ACC112 (cell line): Measurements from ENCODE around the gene TNNI3K.

Source experiments
- H2AFZ ChIP-seq: fragments of 200-600 bp; sonication (generic); one replicate; pipeline ENCODE4 v1.6.0; 2017; ENCODE audit warnings: antibody characterized with exemption, low read length; ENCODE audit not compliant: unreplicated experiment
- H3K27ac ChIP-seq: fragments of 200-600 bp; sonication (generic); 2 replicates; pipeline ENCODE4 v1.5.1; 2014; ENCODE audit warnings: low read depth, mild to moderate bottlenecking, antibody characterized with exemption, low read length, moderate library complexity
- H3K27me3 ChIP-seq: fragments of 200-600 bp; sonication (generic); 2 replicates; pipeline ENCODE4 v1.6.1; 2014; ENCODE audit warnings: mild to moderate bottlenecking, antibody characterized with exemption, low read length, moderate library complexity, mixed read lengths; ENCODE audit not compliant: insufficient read depth
- H3K36me3 ChIP-seq: fragments of 200-600 bp; sonication (generic); 2 replicates; pipeline ENCODE4 v1.6.1; 2016; ENCODE audit warnings: mild to moderate bottlenecking, antibody characterized with exemption, low read length, moderate library complexity, mixed read lengths; ENCODE audit not compliant: insufficient read depth
- H3K4me1 ChIP-seq: fragments of 200-600 bp; sonication (generic); one replicate; pipeline ENCODE4 v1.6.1; 2016; ENCODE audit warnings: low read length, mixed read lengths; ENCODE audit not compliant: insufficient read depth, unreplicated experiment, control insufficient read depth
- H3K4me3 ChIP-seq: fragments of 200-600 bp; sonication (generic); 2 replicates; pipeline ENCODE4 v1.5.1; 2014; ENCODE audit warnings: mild to moderate bottlenecking, low read depth, low read length
- H3K79me2 ChIP-seq: fragments of 200-600 bp; sonication (generic); one replicate; pipeline ENCODE4 v1.6.0; 2016; ENCODE audit warnings: low read length; ENCODE audit not compliant: control insufficient read depth, unreplicated experiment, insufficient read depth

TNNI3K gene

DNA sequence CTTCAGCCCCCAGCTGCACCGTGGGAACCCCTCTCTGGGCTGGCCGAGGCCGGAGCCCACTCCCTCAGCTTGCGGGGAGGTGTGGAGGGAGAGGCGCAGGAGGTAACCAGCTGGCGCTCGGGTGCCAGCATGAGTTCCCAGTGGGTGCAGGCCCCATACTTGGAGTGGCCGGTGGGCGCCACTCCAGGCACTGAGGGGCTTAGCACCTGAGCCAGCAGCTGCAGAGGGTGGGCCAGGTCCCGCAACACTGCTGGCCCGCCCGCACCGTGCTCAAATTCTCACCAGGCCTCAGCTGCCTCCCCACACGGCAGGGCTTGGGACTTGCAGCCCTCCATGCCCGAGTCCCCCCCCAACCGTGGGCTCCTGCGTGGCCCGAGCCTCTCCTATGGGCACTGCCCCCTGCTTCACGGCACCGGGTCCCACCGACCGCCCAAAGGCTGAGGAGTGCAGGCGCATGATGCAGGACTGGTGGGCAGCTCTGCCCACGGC is 230.1 kb downstream of the TNNI3K start:
- Histone ChIP-seq H3K4me1 (peaks cover 9% of the 10 kb centered on the region), H3K36me3 (no peaks in the 10 kb centered on the region), H2AFZ (no peak overlapping the region)

DNA sequence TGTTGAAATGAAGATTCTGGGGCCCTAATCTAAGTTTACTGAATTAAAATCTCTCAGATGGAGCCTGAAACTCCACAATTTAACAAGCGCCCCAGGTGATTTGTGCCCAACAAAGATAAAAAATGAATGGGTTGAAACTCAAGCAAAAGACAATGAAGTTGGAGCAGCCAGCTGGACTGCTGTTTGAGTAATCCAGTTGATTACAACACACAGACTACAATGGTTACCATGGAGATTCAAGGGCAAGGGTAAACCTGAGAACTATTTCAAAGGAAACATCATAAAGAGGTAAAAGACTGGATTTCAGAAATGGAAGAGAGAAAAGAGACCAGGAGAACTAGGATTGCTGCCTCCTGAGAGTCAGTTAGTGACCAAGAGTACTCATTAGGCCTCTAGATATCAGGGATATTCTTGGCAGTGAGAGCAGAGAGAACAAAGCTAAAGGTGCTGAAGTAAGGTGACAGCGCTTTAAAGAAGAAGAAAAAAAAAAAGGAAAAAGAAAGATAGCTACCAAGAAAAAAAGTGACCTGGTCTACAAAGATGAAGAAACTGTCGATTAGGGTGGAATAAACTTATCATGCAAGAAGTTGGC is 232.7 kb downstream of the TNNI3K start:
- Histone ChIP-seq H3K4me1 (peaks cover 9% of the 10 kb centered on the region), H2AFZ (no peak overlapping the region), H3K4me3 (no peak overlapping the region), H3K27me3 (peaks cover 36% of the 10 kb centered on the region), H3K79me2 (no peaks in the 10 kb centered on the region), H3K36me3 (no peaks in the 10 kb centered on the region), H3K27ac (no peak overlapping the region)

More for the DNA sequence above, 230.1 kb downstream of the TNNI3K start:
- Histone ChIP-seq H3K4me3 (no peak overlapping the region), H3K27ac (no peak overlapping the region), H3K27me3 (peaks cover 16% of the 10 kb centered on the region; the same call in 1 of the 2 replicates), H3K79me2 (no peaks in the 10 kb centered on the region)

DNA sequence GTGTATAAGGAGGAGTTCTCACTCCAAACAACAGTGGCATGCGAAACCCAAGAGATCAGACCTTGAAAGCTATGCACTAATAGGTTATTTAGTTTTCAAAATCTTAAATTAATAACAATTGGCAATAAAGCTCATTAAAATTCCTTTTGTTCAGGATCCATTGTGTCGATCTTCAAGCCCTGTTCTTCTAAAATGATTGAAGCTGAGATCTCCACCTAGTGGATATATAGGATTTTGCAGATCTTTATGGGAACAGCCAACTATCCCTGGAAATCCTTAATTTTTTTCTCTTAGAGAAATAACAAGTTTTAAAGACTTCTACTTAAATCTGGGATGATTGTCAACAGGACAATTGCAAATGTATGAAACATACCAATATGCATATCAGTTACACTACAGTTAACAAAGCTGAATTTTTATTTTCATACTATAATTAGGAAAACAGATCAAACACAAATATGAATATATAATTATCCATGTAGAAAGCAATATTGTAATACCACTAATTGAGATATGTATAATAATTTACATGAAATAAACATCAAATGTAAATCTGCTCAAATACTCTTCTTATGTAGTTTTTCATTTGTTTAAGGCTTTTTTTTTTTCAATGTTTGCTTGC is 233.9 kb downstream of the TNNI3K start:
- H3K4me1 ChIP-seq = no peaks in the 10 kb centered on the region
- peaks cover 36% of the 10 kb centered on the region for H3K27me3 ChIP-seq
- no peak overlapping the region for H3K4me3 ChIP-seq
- H3K27ac ChIP-seq = no peak overlapping the region
- no peak overlapping the region for H2AFZ ChIP-seq
- no peaks in the 10 kb centered on the region for H3K36me3 ChIP-seq
- no peaks in the 10 kb centered on the region for H3K79me2 ChIP-seq

DNA sequence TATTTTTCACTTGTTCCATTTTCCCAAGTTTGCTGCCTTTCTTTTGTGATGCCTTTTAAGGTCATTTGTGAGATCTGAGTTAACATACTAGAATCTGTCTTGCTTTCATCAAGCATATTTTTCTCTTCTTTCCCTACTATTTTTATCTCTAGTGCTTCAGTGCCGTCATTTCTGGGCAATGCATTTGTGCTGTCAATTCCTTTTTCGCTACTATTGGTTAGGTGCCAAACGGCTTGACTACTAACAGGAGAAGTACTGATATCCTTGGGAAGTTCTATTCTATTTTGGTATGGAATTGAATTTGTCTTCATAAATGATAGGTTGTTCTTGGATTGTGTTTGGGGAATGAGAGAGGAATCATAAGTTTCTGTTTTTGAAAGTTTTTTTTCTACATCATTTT is 235.1 kb downstream of the TNNI3K start:
- no peak overlapping the region for H3K27ac ChIP-seq
- H3K36me3 ChIP-seq = no peaks in the 10 kb centered on the region
- H3K4me1 ChIP-seq = no peaks in the 10 kb centered on the region
- H3K79me2 ChIP-seq = no peaks in the 10 kb centered on the region
- no peak overlapping the region for H2AFZ ChIP-seq
- H3K4me3 ChIP-seq = no peak overlapping the region
- peaks cover 39% of the 10 kb centered on the region for H3K27me3 ChIP-seq

DNA sequence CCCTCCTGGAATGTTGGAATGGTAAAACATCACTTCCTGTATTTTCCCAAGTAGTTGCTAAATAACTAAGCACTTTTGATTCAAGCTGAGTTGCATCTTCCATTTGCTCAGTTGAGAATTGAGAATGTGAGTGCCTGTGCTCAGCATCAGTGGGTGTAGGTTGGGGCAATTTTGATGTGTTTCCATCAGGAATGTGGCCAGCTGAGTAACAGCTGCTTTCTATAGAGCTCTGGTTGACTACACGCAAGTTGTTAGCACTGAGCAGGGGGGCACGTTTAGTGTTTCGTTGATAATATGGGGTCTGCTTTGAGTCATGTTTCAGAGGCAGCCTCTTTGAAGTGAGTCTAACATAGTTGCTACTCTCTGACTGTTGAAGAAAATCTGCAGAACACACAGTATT is 235.7 kb downstream of the TNNI3K start:
- H3K4me1 ChIP-seq = no peaks in the 10 kb centered on the region
- H3K79me2 ChIP-seq = no peaks in the 10 kb centered on the region
- no peak overlapping the region for H2AFZ ChIP-seq
- H3K27ac ChIP-seq = no peak overlapping the region
- H3K36me3 ChIP-seq = no peaks in the 10 kb centered on the region
- H3K27me3 ChIP-seq = peaks cover 44% of the 10 kb centered on the region
- no peak overlapping the region for H3K4me3 ChIP-seq

DNA sequence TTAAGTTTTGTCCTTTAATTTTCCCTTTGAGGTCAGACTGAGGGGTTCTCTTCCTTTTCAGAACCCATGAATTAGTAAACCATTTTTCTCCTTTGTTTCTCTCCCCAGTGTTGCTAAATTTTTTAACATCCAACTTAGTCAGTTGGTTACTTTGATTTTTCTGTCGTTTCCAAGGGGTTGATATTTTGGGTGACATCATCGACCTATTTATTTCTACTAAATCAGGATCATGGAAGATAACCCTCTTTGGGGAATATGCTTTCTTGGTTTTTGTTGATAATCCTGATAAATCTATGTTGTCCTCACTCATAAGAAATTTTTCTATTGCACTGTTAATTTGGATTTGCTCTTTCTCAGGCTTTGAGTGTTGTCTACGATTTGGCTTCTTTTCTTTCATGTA is 236.3 kb downstream of the TNNI3K start:
- Histone ChIP-seq H3K27ac (no peak overlapping the region), H3K4me1 (no peaks in the 10 kb centered on the region), H3K36me3 (no peaks in the 10 kb centered on the region), H3K4me3 (no peak overlapping the region), H3K79me2 (no peaks in the 10 kb centered on the region), H3K27me3 (peaks cover 47% of the 10 kb centered on the region), H2AFZ (no peak overlapping the region)

DNA sequence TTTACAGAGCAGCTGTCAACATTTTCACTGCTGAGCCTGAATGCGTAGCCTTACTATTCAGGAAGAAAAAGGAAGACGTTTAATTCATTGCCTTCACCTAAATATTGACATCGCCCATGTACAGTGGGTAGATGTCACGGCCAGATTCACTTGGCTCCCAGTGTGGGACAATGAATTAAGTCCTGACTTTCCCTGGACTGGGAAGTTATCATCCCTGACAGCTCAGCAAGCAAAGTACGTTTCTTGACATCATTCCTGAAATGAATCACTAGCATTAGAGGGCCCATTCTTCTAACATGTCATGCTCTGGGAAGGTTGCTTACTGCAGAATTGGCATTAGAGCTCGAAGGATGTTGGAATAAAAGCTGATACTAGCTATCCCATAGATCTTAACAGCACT is 239.4 kb downstream of the TNNI3K start:
- Histone ChIP-seq H3K36me3 (no peaks in the 10 kb centered on the region), H3K79me2 (no peaks in the 10 kb centered on the region), H3K27me3 (peaks cover 37% of the 10 kb centered on the region), H3K4me3 (no peak overlapping the region), H3K4me1 (no peaks in the 10 kb centered on the region), H2AFZ (no peak overlapping the region), H3K27ac (no peak overlapping the region)

DNA sequence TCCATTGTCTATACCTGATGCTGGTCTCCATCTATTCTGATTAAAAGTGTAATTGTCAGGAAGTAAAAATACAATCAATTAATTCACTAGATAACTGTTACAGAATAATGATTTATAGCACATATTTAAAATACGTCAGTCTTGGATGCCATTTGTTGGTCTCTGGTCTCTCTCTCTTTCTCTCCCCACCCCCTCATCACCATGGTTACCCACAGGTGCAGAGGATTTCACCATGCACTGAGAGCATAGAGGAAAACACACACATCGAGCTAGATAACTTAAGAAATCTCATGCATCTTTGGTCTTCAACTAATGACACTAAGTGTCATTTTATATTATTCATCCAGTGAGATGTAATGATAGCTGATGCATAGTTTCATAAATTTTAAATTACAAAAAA is 243.8 kb downstream of the TNNI3K start:
- Histone ChIP-seq H3K36me3 (no peaks in the 10 kb centered on the region), H3K79me2 (no peaks in the 10 kb centered on the region), H2AFZ (no peak overlapping the region), H3K4me3 (no peak overlapping the region), H3K27me3 (peaks cover 11% of the 10 kb centered on the region; the same call in 1 of the 2 replicates), H3K27ac (no peak overlapping the region), H3K4me1 (no peaks in the 10 kb centered on the region)

DNA sequence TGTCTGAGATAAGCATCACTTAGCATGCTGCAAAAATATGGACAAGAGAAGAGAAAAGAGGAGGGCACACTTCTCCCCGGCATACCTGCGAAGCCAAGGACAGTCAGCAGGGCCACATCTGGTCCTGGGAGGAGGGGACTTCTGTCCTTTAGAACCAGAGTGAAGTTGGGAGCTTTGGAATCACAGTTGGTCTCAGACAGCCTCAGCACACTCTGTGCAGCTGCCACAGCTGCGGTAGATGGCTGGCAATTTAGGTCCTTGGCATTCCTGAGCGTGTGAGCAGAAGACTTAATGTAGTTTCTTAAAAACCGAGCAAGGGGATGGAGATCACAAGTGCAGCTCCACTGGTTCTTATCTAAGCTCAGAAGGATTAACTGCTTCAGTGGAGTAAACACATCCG is 244.9 kb downstream of the TNNI3K start:
- no peak overlapping the region for H3K4me3 ChIP-seq
- H3K27me3 ChIP-seq = peaks cover 9% of the 10 kb centered on the region; the same call in 1 of the 2 replicates
- H2AFZ ChIP-seq = no peak overlapping the region
- H3K36me3 ChIP-seq = no peaks in the 10 kb centered on the region
- no peaks in the 10 kb centered on the region for H3K79me2 ChIP-seq
- H3K4me1 ChIP-seq = no peaks in the 10 kb centered on the region
- no peak overlapping the region for H3K27ac ChIP-seq

DNA sequence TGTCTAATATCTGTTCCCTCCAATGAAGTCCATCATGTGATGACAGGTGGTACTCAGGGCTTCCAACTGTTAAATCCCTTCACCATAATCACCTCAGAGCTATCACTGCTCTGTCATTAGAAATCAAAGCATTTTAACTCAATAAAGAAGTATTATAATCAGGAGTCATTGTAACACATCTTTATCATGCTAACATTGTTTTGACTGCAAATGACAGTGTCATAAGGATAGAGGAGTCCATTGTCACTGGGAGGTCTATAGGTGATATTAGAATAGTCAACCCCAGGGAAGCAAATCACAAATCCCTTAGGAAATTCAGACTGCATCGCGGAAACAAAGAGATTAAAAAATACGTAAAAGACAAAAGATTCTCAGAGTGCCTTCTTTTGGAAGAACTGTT is 246.4 kb downstream of the TNNI3K start:
- Histone ChIP-seq H3K4me1 (no peaks in the 10 kb centered on the region), H3K36me3 (no peaks in the 10 kb centered on the region), H3K27ac (no peak overlapping the region), H3K79me2 (no peaks in the 10 kb centered on the region), H3K27me3 (no peaks in the 10 kb centered on the region), H3K4me3 (no peak overlapping the region), H2AFZ (no peak overlapping the region)

DNA sequence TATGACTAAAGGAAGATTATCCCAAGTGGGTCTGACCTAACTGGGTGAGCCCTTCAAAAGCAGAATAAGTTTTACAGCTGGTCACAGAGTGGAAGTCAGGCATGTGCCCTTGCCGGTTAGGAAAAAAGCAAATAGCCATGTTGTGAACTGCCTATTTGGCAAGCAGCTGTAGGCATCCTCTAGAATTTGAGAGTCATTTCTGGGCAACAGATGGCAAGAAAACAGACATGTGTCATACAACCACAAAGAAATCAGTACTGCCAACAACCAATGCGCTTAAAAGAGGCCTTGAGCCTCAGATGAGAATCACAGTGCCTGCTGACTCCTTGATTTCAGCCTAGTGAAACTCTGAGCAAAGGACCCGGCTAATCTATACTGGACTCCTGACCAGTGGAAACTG is 250.4 kb downstream of the TNNI3K start:
- no peak overlapping the region for H3K4me3 ChIP-seq
- no peaks in the 10 kb centered on the region for H3K27me3 ChIP-seq
- H3K36me3 ChIP-seq = no peaks in the 10 kb centered on the region
- H3K27ac ChIP-seq = no peak overlapping the region
- H2AFZ ChIP-seq = no peak overlapping the region
- H3K79me2 ChIP-seq = no peaks in the 10 kb centered on the region
- no peaks in the 10 kb centered on the region for H3K4me1 ChIP-seq
